Gastrocnemius medialis (tissue), 4 donors: ENCODE results near the gene NR6A1. TPM values are rescaled to one million over a fixed set of nuclear protein-coding genes. Genes with fewer than 3 reads are reported as not detected.

Experiments used
- ATAC-seq, 2 donors: fragments of 150-250 bp; one replicate each; pipeline ENCODE4 v1.9.1; 2016
- DNase-seq, 2 donors: peaks; one replicate each; pipeline ENCODE4 v3.0.0-alpha.2; 2019
- H3K27ac ChIP-seq, 4 donors: fragments of 200-600 bp; sonication (generic); 1 replicate in 1 of 4; 2 replicates in 3 of 4; pipeline ENCODE4 v1.5.1; 2016 to 2018; ENCODE audit warnings: mild to moderate bottlenecking in 2 of 4, moderate library complexity in 1 of 4
- H3K27me3 ChIP-seq, 3 donors: fragments of 200-600 bp; sonication (generic) in 2 of 3; 1 replicate in 1 of 3; 2 replicates in 2 of 3; pipeline versions ENCODE4 v1.5.1 to v1.6.0; 2016 to 2019; ENCODE audit warnings: mild to moderate bottlenecking in 1 of 3, moderate library complexity in 1 of 3
- H3K36me3 ChIP-seq, 2 donors: fragments of 200-600 bp; sonication (generic) in 1 of 2; one replicate each; pipeline ENCODE4 v1.5.1; 2017 to 2018
- H3K4me1 ChIP-seq, 2 donors: fragments of 200-600 bp; sonication (generic) in 1 of 2; one replicate each; pipeline ENCODE4 v1.5.1; 2016 to 2017; ENCODE audit warnings: mild to moderate bottlenecking in 2 of 2
- H3K4me3 ChIP-seq, 4 donors: fragments of 200-600 bp; sonication (generic) in 3 of 4; 1 replicate in 1 of 4; 2 replicates in 3 of 4; pipeline ENCODE4 v1.5.1; 2016 to 2019; ENCODE audit warnings: mild to moderate bottlenecking in 2 of 4
- H3K9me3 ChIP-seq, 3 donors: fragments of 200-600 bp; sonication (generic) in 2 of 3; 1 replicate in 1 of 3; 2 replicates in 2 of 3; pipeline ENCODE4 v1.5.1; 2016 to 2019
- POLR2A ChIP-seq, 2 donors: fragments of 450-650 bp; IDR thresholded peaks; one replicate each; pipeline ENCODE4 v1.6.1; 2017; ENCODE audit warnings: antibody characterized with exemption in 2 of 2, mild to moderate bottlenecking in 2 of 2, moderate library complexity in 2 of 2
- in situ Hi-C, 4 donors: fragments of 200-750 bp; cut with MboI; loops; one replicate each; pipeline versions ENCODE4 v1.15.0 to v1.8.0; 2017; ENCODE audit warnings: low sequenced_read_pairs in 4 of 4
- intact Hi-C: fragments of 100-400 bp; cut with DNase I; formaldehyde crosslinking; loops from one replicate; pipeline ENCODE4 v1.15.1; 2023; ENCODE audit warnings: low total_unique reads
- total RNA-seq, 4 donors: library from RNA; depleted of rRNA; stranded (reverse); fragments of >200 nt; gene quantifications; one replicate each; pipeline versions ENCODE4 v1.1.0 to v1.2.3, GENCODE V29; 2016
- TF ChIP-seq, protein P1 (sequence below), 5 experiments: fragments of 450-650 bp in 3 of 5; fragments of 200-600 bp in 2 of 5; sonication (generic) in 2 of 5; IDR thresholded peaks in 4 of 5; conservative IDR thresholded peaks in 1 of 5; 1 replicate in 4 of 5; 2 replicates in 1 of 5; pipeline ENCODE4 v1.5.1; 2016 to 2019; ENCODE audit warnings: antibody characterized with exemption in 5 of 5, mild to moderate bottlenecking in 3 of 5, moderate library complexity in 3 of 5

The NR6A1 gene
- total RNA-seq, 4 donors from 2014 or later = 0.58 to 5.6 (median 2.1) TPM

DNA sequence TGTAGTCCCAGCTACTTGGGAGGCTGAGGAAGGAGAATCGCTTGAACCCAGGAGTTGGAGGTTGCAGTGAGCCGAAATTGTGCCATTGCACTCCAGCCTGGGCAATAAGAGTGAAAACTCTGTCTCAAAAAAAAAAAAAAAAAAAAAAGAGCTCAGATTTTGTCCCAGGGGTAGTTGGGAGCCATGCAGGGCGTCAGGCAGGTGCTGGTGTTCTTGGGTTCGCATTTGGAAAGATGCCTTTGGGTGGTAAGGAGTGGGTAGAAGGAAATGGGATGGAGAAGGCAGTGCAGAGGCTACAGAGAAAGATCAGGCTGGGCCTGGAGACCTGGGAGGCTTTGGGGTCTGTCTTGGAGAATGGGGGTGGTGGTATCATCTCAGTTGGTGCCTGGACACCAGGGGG is 297.0 kb downstream of the NR6A1 start:
- peaks cover 19 to 34% (median 33%) of the 10 kb centered on the region in 3 donors for H3K27me3 ChIP-seq
- intact Hi-C loops = no loop called here

DNA sequence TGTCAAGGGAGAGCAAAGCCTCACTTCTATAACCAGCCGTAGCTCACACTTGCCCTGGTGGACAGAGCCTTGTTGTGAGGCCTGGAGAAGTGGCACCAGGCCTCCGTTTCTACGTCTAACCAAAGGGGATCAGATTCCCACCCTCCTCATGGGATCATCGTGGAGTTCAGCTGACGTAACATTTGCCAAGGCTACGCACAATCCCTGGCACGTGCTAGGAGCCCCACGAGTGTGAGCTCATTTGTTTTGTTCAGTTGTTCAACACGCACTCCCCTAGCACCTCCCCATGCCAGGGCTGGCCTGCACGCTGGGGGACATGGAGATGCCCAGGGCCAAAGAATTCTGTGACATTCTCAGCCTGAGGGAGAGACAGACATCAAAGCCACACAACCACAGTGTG is 297.8 kb downstream of the NR6A1 start:
- no peak overlapping the region for H3K4me3 ChIP-seq
- intact Hi-C loops = no loop called here
- no peak overlapping the region for H3K27ac ChIP-seq
- no peaks in the 10 kb centered on the region for H3K36me3 ChIP-seq
- no peak for ATAC-seq
- TF ChIP-seq POLR2A (IDR thresholded peaks at IDR 0.05) = no peak
- TF ChIP-seq, protein P1, sequence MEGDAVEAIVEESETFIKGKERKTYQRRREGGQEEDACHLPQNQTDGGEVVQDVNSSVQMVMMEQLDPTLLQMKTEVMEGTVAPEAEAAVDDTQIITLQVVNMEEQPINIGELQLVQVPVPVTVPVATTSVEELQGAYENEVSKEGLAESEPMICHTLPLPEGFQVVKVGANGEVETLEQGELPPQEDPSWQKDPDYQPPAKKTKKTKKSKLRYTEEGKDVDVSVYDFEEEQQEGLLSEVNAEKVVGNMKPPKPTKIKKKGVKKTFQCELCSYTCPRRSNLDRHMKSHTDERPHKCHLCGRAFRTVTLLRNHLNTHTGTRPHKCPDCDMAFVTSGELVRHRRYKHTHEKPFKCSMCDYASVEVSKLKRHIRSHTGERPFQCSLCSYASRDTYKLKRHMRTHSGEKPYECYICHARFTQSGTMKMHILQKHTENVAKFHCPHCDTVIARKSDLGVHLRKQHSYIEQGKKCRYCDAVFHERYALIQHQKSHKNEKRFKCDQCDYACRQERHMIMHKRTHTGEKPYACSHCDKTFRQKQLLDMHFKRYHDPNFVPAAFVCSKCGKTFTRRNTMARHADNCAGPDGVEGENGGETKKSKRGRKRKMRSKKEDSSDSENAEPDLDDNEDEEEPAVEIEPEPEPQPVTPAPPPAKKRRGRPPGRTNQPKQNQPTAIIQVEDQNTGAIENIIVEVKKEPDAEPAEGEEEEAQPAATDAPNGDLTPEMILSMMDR (IDR thresholded peaks at IDR 0.05 in 4 of 5, conservative IDR thresholded peaks at IDR 0.05 in 1 of 5) = no peak
- in situ Hi-C loops = no loop called here
- H3K4me1 ChIP-seq = no peaks in the 10 kb centered on the region
- no peaks in the 10 kb centered on the region for H3K9me3 ChIP-seq
- peaks cover 16 to 26% (median 26%) of the 10 kb centered on the region in 3 donors for H3K27me3 ChIP-seq
- DNase-seq = no peak

More for the DNA sequence above, 297.0 kb downstream of the NR6A1 start:
- Histone ChIP-seq H3K4me1 (no peaks in the 10 kb centered on the region), H3K9me3 (no peaks in the 10 kb centered on the region), H3K27ac (no peak overlapping the region), H3K36me3 (no peaks in the 10 kb centered on the region), H3K4me3 (no peak overlapping the region)
- TF ChIP-seq POLR2A (IDR thresholded peaks at IDR 0.05) = no peak
- TF ChIP-seq, protein P1 (IDR thresholded peaks at IDR 0.05 in 4 of 5, conservative IDR thresholded peaks at IDR 0.05 in 1 of 5) = no peak
- in situ Hi-C loops = no loop called here
- DNase-seq (no peak), ATAC-seq (no peak)

DNA sequence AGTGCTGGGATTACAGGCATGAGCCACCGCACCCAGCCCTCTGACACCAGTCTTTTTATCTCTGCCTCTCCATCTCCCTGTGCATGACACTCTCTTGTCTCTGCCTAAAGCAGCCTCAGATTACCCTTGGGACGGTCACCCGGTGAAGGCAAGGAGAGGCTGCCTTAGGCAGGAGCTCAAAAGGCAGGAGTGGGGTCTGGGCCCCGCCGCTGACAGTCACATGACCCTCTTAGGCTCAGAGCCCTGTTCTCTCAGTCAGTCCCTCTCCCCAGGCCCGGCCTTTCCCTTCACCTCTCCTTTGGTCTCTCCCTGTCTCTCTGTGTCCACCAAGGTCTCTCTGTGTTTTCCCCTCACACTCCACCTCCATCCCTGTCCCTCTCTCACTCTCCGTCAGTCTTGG is 298.3 kb downstream of the NR6A1 start:
- Histone ChIP-seq H3K4me3 (no peak overlapping the region), H3K27ac (no peak overlapping the region), H3K4me1 (no peaks in the 10 kb centered on the region), H3K9me3 (no peaks in the 10 kb centered on the region), H3K27me3 (peaks cover 11 to 20% (median 20%) of the 10 kb centered on the region in 3 donors), H3K36me3 (no peaks in the 10 kb centered on the region)
- DNase-seq = no peak
- no peak for TF ChIP-seq POLR2A (IDR thresholded peaks at IDR 0.05)
- TF ChIP-seq, protein P1 (IDR thresholded peaks at IDR 0.05 in 4 of 5, conservative IDR thresholded peaks at IDR 0.05 in 1 of 5) = no peak
- no peak for ATAC-seq
- intact Hi-C loops (no loop called here), in situ Hi-C loops (no loop called here)

DNA sequence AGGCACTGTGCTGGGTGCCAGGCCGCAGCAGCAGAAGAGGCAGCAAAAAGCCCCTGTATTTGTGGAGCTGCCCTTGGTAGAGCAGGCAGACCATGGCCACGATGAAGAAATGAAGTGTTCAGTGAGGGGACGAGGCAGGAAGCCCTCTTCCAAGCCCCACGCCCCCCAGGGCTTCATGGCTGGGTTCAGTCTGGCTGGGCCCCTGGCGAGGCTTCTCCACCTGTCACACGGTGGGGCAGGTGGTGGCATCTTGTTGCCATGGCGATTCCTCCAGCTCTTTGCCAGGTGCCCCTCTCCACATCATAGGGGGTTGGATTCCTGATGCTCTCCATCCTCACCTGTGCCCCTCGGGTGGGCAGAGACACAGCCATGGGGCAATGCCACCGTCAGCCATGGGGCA is 299.4 kb downstream of the NR6A1 start:
- DNase-seq (no peak), ATAC-seq (no peak)
- TF ChIP-seq POLR2A (IDR thresholded peaks at IDR 0.05) = no peak
- TF ChIP-seq, protein P1 (IDR thresholded peaks at IDR 0.05 in 4 of 5, conservative IDR thresholded peaks at IDR 0.05 in 1 of 5) = no peak
- in situ Hi-C loops (no loop called here), intact Hi-C loops (no loop called here)
- Histone ChIP-seq H3K9me3 (no peaks in the 10 kb centered on the region), H3K4me3 (no peak overlapping the region), H3K27ac (no peak overlapping the region), H3K4me1 (no peaks in the 10 kb centered on the region), H3K36me3 (no peaks in the 10 kb centered on the region), H3K27me3 (peaks cover 5 to 13% (median 10%) of the 10 kb centered on the region in 3 donors)

DNA sequence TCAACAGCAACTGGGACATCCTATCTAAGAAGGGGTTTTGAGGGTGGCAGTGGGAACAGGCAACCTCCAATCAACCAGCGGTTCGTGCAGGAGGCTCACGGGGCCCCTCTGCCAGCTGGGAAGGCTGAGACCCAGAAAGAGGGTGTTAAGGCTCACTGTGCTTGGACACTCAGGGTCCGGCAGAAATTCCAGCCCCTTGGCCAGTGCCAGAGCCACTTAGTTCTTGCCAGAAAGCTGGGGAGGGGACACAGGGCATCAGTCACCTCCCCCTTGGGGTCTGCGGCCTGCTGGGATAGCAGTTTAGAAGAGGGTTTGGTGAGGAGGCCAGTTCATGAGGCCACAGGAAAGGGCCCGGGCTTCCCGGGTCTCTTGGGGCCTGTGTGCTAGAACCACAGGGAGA is 300.4 kb downstream of the NR6A1 start:
- ATAC-seq (no peak), DNase-seq (no peak)
- H3K4me3 ChIP-seq = no peak overlapping the region
- no peak overlapping the region for H3K27ac ChIP-seq
- intact Hi-C loops (no loop called here), in situ Hi-C loops (no loop called here)
- no peaks in the 10 kb centered on the region for H3K9me3 ChIP-seq
- TF ChIP-seq, protein P1 (IDR thresholded peaks at IDR 0.05 in 4 of 5, conservative IDR thresholded peaks at IDR 0.05 in 1 of 5) = no peak
- no peak for TF ChIP-seq POLR2A (IDR thresholded peaks at IDR 0.05)
- H3K36me3 ChIP-seq = no peaks in the 10 kb centered on the region
- no peaks in the 10 kb centered on the region for H3K4me1 ChIP-seq
- peaks cover under 1 to 5% (median 4%) of the 10 kb centered on the region in 3 donors for H3K27me3 ChIP-seq
